Measurements from ENCODE around the gene CT47B1. TPM values are rescaled to one million over a fixed set of nuclear protein-coding genes. Genes with fewer than 3 reads are reported as not detected.
"Not testable (repeated sequence)": the region's sequence is repeated elsewhere in the genome, so short reads cannot be mapped to it uniquely, and the experiment has no call there.

CT47B1 gene
- polyA plus RNA-seq (ENCODE audit: insufficient read length in 4 of 4), result not detected

DNA sequence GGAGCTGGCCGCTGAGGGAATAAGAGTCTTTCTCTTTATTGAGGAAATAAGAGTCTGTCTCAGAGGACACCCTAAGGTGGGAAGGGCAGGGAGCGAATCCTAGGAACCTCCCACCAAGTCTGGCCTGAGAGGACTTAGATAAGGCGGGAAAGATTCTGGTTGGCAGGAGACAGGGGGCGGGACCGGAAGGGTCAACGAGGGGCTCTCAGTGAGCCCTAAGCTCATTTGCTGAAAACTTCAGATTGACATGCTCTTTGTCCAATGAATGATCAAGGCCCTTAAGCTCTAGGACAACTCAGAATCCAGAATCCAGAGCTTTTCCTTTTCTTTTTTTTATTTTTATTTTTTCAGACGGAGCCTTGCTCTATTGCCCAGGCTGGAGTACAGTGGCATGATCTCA, at the start of gene CT47B1:
CT47B1 (minus strand) TSS at position 101 of the 400 bp plus-strand sequence. CDS start 196 bp downstream, outside the sequence.
- not testable (repeated sequence) for DNase-seq (ENCODE audit: low read depth in 4 of 4, low spot score in 3 of 4)

DNA sequence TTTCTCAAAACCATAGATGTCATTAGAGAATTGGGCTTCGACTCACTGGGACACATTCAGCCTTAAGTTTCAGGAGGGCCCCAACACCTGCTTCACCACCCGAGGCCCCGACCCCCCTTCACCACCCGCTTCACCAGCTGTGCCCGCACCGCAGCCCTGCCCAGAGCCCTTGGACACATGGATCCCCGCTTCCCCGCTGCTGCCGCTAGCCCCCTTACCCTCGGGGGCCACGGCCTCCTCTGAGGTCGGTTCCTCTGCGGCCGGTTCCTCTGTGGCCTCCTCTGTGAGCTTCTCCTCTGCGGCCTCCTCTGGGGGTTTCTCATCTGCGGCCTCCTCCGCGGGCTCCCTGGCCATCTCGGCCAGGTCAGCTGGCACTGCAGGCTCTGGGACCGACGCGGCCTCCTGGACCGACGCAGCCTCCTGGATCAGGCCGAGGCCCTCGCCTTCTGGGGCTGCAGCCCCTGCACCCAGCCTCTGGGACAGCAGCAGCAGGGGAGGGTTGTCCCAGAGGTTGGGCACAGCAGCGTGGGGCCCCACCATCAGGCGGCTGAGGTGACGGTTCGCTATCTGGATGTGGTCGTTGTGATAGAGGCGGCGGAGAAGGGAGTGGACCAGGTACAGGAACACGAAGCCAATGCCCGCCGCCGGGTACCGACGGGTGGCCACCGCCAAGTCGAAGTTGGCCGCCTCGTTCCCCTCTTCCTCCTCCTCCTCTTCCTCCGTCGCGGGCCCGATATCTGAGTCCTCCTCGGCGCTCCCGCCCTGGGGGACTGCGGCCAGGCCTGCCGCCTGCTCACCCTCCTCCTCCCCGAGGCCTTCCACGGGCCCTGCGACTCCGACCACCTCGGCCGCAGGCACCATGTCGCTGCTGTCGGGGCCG, 748 bp downstream of the CT47B1 start:
- no peak for DNase-seq (ENCODE audit: low read depth in 4 of 4, low spot score in 3 of 4)

DNA sequence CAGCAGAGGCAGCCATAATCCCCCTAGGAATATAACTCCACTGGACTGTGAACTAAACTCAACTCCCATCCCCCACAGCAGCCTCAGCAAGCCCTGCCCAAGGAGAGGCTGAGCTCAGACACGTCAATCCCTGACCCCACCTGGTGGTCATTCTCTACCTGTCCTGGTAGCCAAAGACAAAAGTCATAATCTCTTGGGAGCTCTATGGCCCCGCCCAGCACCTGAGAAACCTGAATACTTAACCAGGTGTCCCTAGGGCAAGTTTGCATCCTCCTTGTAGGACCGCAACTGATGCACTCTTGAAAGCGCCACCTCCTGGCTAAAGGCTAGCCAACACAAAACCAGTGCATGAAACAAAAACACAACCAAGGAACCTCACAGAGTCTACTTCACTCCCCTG, 18.4 kb downstream of the CT47B1 start:
- no peak for DNase-seq (ENCODE audit: low read depth in 4 of 4, low spot score in 3 of 4)

GRCh38 chrX:120840827-120841226, 34.8 kb downstream of the CT47B1 start:
- DNase-seq (ENCODE audit: low read depth in 4 of 4, low spot score in 3 of 4), result no peak

DNA sequence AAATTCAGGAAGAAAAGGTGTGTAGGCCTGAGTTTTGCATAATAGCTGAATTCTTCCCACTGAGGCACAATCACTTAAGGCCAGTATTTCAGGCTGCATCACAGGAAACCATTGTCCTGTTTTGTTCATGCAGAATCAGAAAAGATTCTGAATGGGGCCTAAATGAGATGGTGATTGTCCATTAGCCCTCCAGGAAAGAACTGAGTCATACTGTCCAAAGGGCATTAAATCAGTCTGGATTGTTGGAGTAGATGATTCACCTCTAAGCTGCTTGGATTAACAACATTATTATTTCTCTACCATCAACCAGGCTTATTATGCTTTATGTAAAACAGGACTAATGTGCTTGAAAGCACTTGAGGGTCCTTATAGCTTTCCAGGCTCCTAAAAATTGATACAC, 36.2 kb downstream of the CT47B1 start:
- no peak for DNase-seq (ENCODE audit: low read depth in 4 of 4, low spot score in 3 of 4)

GRCh38 chrX:120827213-120827612, 48.5 kb downstream of the CT47B1 start:
- not testable (repeated sequence) for DNase-seq (ENCODE audit: low read depth in 4 of 4, low spot score in 3 of 4)

DNA sequence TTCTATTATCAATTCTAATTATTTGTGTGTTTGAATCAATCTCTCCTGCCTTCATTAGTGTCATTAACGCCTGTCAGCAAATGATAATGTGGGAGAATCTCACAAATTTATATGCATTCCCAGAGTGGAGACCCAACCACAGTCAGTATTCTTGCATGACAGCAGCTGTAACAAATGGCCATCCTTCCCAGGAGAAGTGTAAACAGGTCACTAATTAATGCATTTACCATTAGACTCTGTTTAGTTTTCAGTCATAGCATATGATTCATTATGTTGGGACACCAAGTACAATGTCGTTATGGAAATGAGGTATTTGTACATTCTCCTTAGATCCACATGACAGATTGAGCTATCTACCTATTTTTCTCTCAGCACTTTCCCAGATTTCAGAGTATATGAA, 50.5 kb downstream of the CT47B1 start:
- no peak for DNase-seq (ENCODE audit: low read depth in 4 of 4, low spot score in 3 of 4)

DNA sequence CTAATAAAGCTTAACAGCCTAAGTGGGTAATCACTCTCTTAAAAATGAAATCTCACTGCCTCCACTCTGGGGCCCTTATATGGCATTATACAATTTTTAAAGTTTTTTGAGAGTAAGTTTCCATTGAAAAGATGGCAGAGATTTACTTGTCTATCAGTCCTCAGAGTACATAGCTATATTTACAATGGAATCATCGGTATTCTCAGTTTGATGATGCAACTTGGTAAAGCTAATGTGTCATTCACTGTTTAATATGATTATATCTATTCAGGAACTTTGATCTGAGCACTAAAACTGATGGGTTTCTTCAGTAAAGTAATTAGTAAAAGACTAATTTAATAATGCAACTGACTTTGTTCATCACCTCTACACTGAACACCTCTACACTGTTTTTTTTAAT, 51.6 kb downstream of the CT47B1 start:
- no peak for DNase-seq (ENCODE audit: low read depth in 4 of 4, low spot score in 3 of 4)

DNA sequence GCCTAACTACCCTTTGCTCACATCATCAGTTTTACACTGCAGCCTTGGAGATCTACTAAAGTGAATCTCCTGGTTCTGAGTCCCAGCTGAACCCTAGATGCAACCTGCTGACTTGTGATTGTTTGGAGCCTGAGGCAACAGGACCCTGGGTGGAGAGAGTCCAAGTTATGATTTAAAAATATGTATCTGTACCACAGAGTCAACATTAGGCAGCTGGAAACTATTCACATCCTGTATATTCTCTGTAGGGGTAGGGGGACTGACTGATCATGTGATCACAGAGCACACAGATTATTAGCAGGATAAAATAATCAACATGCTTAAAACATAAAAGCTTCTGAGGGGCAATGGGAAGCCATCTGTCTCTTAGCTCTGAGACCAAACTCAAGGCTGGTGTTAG, 52.1 kb downstream of the CT47B1 start:
- no peak for DNase-seq (ENCODE audit: low read depth in 4 of 4, low spot score in 3 of 4)

Other genes starting within 250 kb of the CT47B1 start
- gene C1GALT1C1, start 245.8 kb downstream of the CT47B1 start, polyA plus RNA-seq (ENCODE audit: insufficient read length in 4 of 4), result 10 to 100 TPM; 29.0 to 37.0 (median 35.5) TPM
- gene CT47A11, start 61.3 kb upstream of the CT47B1 start, polyA plus RNA-seq (ENCODE audit: insufficient read length in 4 of 4), result not detected
- gene CT47A10, start 66.2 kb upstream of the CT47B1 start, polyA plus RNA-seq (ENCODE audit: insufficient read length in 4 of 4), result not detected
- not detected for gene CT47A9, start 71.0 kb upstream of the CT47B1 start, polyA plus RNA-seq (ENCODE audit: insufficient read length in 4 of 4)
- not detected for gene CT47A8, start 75.9 kb upstream of the CT47B1 start, polyA plus RNA-seq (ENCODE audit: insufficient read length in 4 of 4)
- not detected for gene CT47A7, start 80.7 kb upstream of the CT47B1 start, polyA plus RNA-seq (ENCODE audit: insufficient read length in 4 of 4)
- not detected for gene CT47A6, start 85.6 kb upstream of the CT47B1 start, polyA plus RNA-seq (ENCODE audit: insufficient read length in 4 of 4)
- gene CT47A5, start 90.5 kb upstream of the CT47B1 start, polyA plus RNA-seq (ENCODE audit: insufficient read length in 4 of 4), result not detected
- gene CT47A4, start 95.3 kb upstream of the CT47B1 start, polyA plus RNA-seq (ENCODE audit: insufficient read length in 4 of 4), result not detected
- gene CT47A3, start 100.2 kb upstream of the CT47B1 start, polyA plus RNA-seq (ENCODE audit: insufficient read length in 4 of 4), result not detected
- not detected for gene CT47A2, start 105.1 kb upstream of the CT47B1 start, polyA plus RNA-seq (ENCODE audit: insufficient read length in 4 of 4)
- gene CT47A1, start 109.9 kb upstream of the CT47B1 start, polyA plus RNA-seq (ENCODE audit: insufficient read length in 4 of 4), result not detected
- gene GLUD2, start 171.7 kb upstream of the CT47B1 start, polyA plus RNA-seq (ENCODE audit: insufficient read length in 4 of 4), result 1 to 10 TPM; 3.0 to 5.1 (median 4.1) TPM

All from left renal pelvis (tissue), 4 donors.